Stimulated activated naive CD8-positive, alpha-beta T cell treated with anti-CD3 and anti-CD28 coated beads, Interleukin-15, amount 100 ng/mL, for 72 hours (primary cell): ENCODE data around the gene CACTIN.

Source experiments
- ATAC-seq: fragments of 150-1000 bp; cut with Tn5 transposase; 2 replicates; pipeline ENCODE4 v1.10.0; 2021; ENCODE audit warnings: mild to moderate bottlenecking, moderate library complexity
- DNase-seq, 2 donors: peaks; one replicate each; pipeline ENCODE4 v3.0.0; 2021 to 2022
- H3K27ac Mint-ChIP-seq, 2 donors: one replicate each; pipeline ENCODE4 v1.8.0; 2022; ENCODE audit warnings: mild to moderate bottlenecking in 2 of 2, mixed read lengths in 2 of 2, moderate library complexity in 2 of 2
- H3K27me3 Mint-ChIP-seq: one replicate; pipeline ENCODE4 v1.8.0; 2022; ENCODE audit warnings: mixed read lengths
- H3K4me1 Mint-ChIP-seq: one replicate; pipeline ENCODE4 v1.8.0; 2022; ENCODE audit warnings: mild to moderate bottlenecking, mixed read lengths
- H3K4me3 Mint-ChIP-seq, 2 donors: one replicate each; pipeline ENCODE4 v1.8.0; 2022; ENCODE audit warnings: mild to moderate bottlenecking in 2 of 2, mixed read lengths in 2 of 2, moderate library complexity in 1 of 2
- H3K9me3 Mint-ChIP-seq, 2 donors: one replicate each; pipeline ENCODE4 v1.8.0; 2022; ENCODE audit warnings: mixed read lengths in 2 of 2

Gene CACTIN

GRCh38 chr19:3612901-3613741 lies 13.5 kb downstream of the CACTIN start:
- no peak overlapping the region for H3K4me3 Mint-ChIP-seq
- no peaks in the 10 kb centered on the region for H3K27me3 Mint-ChIP-seq
- no peak for DNase-seq
- no peak overlapping the region for H3K27ac Mint-ChIP-seq
- no peaks in the 10 kb centered on the region for H3K9me3 Mint-ChIP-seq
- ATAC-seq: peak; percentile 19
- peaks cover 17% of the 10 kb centered on the region for H3K4me1 Mint-ChIP-seq

GRCh38 chr19:3612330-3612729 lies 14.3 kb downstream of the CACTIN start:
- peaks cover 17% of the 10 kb centered on the region for H3K4me1 Mint-ChIP-seq
- H3K9me3 Mint-ChIP-seq: no peaks in the 10 kb centered on the region
- no peak overlapping the region for H3K27ac Mint-ChIP-seq
- no peaks in the 10 kb centered on the region for H3K27me3 Mint-ChIP-seq
- ATAC-seq (no peak), DNase-seq (no peak)
- H3K4me3 Mint-ChIP-seq: no peak overlapping the region

GRCh38 chr19:3611841-3612240 lies 14.7 kb downstream of the CACTIN start:
- DNase-seq (no peak), ATAC-seq (no peak)
- Mint-ChIP-seq H3K27me3 (no peaks in the 10 kb centered on the region), H3K9me3 (no peaks in the 10 kb centered on the region), H3K4me1 (peaks cover 17% of the 10 kb centered on the region), H3K27ac (no peak overlapping the region), H3K4me3 (no peak overlapping the region)

- no peaks in the 10 kb centered on the region for H3K27me3 Mint-ChIP-seq
- ATAC-seq (no peak), DNase-seq (no peak)
- no peak overlapping the region for H3K27ac Mint-ChIP-seq
- H3K9me3 Mint-ChIP-seq: no peaks in the 10 kb centered on the region
- H3K4me1 Mint-ChIP-seq: peaks cover 16% of the 10 kb centered on the region
- H3K4me3 Mint-ChIP-seq: no peak overlapping the region
Measured at GRCh38 chr19:3610745-3611717, 15.6 kb downstream of the CACTIN start.

GRCh38 chr19:3609779-3610719 lies 16.5 kb downstream of the CACTIN start:
- Mint-ChIP-seq H3K27me3 (no peaks in the 10 kb centered on the region), H3K4me3 (no peak overlapping the region), H3K4me1 (peaks cover 16% of the 10 kb centered on the region), H3K27ac (peak overlapping the region in 1 of 2 donors; percentile 38), H3K9me3 (no peaks in the 10 kb centered on the region)
- DNase-seq: no peak
- no peak for ATAC-seq

- Mint-ChIP-seq H3K27me3 (no peaks in the 10 kb centered on the region), H3K4me3 (no peak overlapping the region), H3K27ac (no peak overlapping the region), H3K4me1 (peaks cover 16% of the 10 kb centered on the region), H3K9me3 (no peaks in the 10 kb centered on the region)
- ATAC-seq (no peak), DNase-seq (no peak)
Measured at GRCh38 chr19:3608750-3609322, 17.8 kb downstream of the CACTIN start.

- Mint-ChIP-seq H3K9me3 (no peaks in the 10 kb centered on the region), H3K4me3 (peak overlapping the region; percentile 12), H3K27ac (no peak overlapping the region), H3K27me3 (no peaks in the 10 kb centered on the region), H3K4me1 (peaks cover 16% of the 10 kb centered on the region)
- no peak for ATAC-seq
- no peak for DNase-seq
Measured at GRCh38 chr19:3608079-3608641, 18.4 kb downstream of the CACTIN start.

GRCh38 chr19:3607303-3608078 lies 19.1 kb downstream of the CACTIN start:
- Mint-ChIP-seq H3K4me3 (peak overlapping the region; percentile 12 to 49), H3K4me1 (peaks cover 16% of the 10 kb centered on the region), H3K9me3 (no peaks in the 10 kb centered on the region), H3K27me3 (no peaks in the 10 kb centered on the region), H3K27ac (peak overlapping the region in 1 of 2 donors; percentile 76)
- no peak for DNase-seq
- ATAC-seq: no peak

GRCh38 chr19:3606690-3607289 lies 19.8 kb downstream of the CACTIN start, which contains the start of gene TBXA2R:
Gene TBXA2R (minus strand): TSS chr19:3606875. CDS start chr19:3600634, 6,241 bp downstream.
- no peaks in the 10 kb centered on the region for H3K27me3 Mint-ChIP-seq
- ATAC-seq (peak; percentile 59), DNase-seq (peak; percentile 74)
- no peak within 1 kb of the TSS for H3K27ac Mint-ChIP-seq
- peak within 1 kb of the TSS in 1 of 2 donors; percentile 49 for H3K4me3 Mint-ChIP-seq
- no peaks in the 10 kb centered on the region for H3K9me3 Mint-ChIP-seq
- peaks cover 16% of the 10 kb centered on the region for H3K4me1 Mint-ChIP-seq

GRCh38 chr19:3606174-3606689 lies 20.4 kb downstream of the CACTIN start:
- Mint-ChIP-seq H3K27me3 (no peaks in the 10 kb centered on the region), H3K9me3 (no peaks in the 10 kb centered on the region), H3K4me3 (no peak overlapping the region), H3K4me1 (peaks cover 16% of the 10 kb centered on the region), H3K27ac (no peak overlapping the region)
- ATAC-seq: peak; percentile 64
- peak; percentile 40 to 41 for DNase-seq

- peaks cover 16% of the 10 kb centered on the region for H3K4me1 Mint-ChIP-seq
- no peak overlapping the region for H3K4me3 Mint-ChIP-seq
- DNase-seq (no peak), ATAC-seq (no peak)
- H3K9me3 Mint-ChIP-seq: no peaks in the 10 kb centered on the region
- H3K27ac Mint-ChIP-seq: no peak overlapping the region
- no peaks in the 10 kb centered on the region for H3K27me3 Mint-ChIP-seq
Measured at GRCh38 chr19:3605770-3606169, 20.8 kb downstream of the CACTIN start.

- Mint-ChIP-seq H3K27ac (no peak overlapping the region), H3K4me3 (no peak overlapping the region), H3K9me3 (no peaks in the 10 kb centered on the region), H3K27me3 (no peaks in the 10 kb centered on the region), H3K4me1 (peaks cover 16% of the 10 kb centered on the region)
- DNase-seq (no peak), ATAC-seq (no peak)
Measured at GRCh38 chr19:3605361-3605760, 21.2 kb downstream of the CACTIN start.

GRCh38 chr19:3604987-3605343 lies 21.6 kb downstream of the CACTIN start:
- Mint-ChIP-seq H3K27me3 (no peaks in the 10 kb centered on the region), H3K9me3 (no peaks in the 10 kb centered on the region), H3K4me1 (peaks cover 16% of the 10 kb centered on the region), H3K4me3 (no peak overlapping the region), H3K27ac (peak overlapping the region in 1 of 2 donors; percentile 84)
- DNase-seq: peak; percentile 50 to 64
- peak; percentile 75 for ATAC-seq
